HCT116 (cell line): Measurements from ENCODE around the gene ARL5A.

Experiments used
- EZH2 ChIP-seq: fragments of 200-600 bp; sonication (generic); IDR thresholded peaks from 2 replicates; pipeline ENCODE4 v1.6.1; 2017; ENCODE audit warnings: antibody characterized with exemption, mixed run types
- JUND ChIP-seq: IDR thresholded peaks from 2 replicates; pipeline ENCODE4 v1.6.1; 2012
- POLR2A ChIP-seq: IDR thresholded peaks from 2 replicates; pipeline ENCODE4 v1.7.0; 2011; ENCODE audit warnings: borderline replicate concordance; ENCODE audit not compliant: insufficient read depth, insufficient read length; ENCODE audit errors: extremely low read depth
- POLR2AphosphoS5 ChIP-seq: IDR thresholded peaks from 2 replicates; pipeline ENCODE4 v1.6.1; 2011; ENCODE audit warnings: mild to moderate bottlenecking, low read depth, low read length, moderate library complexity
- RAD21 ChIP-seq: IDR thresholded peaks from 2 replicates; pipeline ENCODE4 v1.6.1; 2012; ENCODE audit warnings: low read depth, mild to moderate bottlenecking
- YY1 ChIP-seq: IDR thresholded peaks from 2 replicates; pipeline ENCODE4 v1.6.1; 2011; ENCODE audit warnings: low read length, low read depth, moderate library complexity, mild to moderate bottlenecking; ENCODE audit not compliant: insufficient replicate concordance; ENCODE audit errors: extremely low read depth
- ZNF274 ChIP-seq: fragments of 200-500 bp; sonication (Bioruptor generic); IDR thresholded peaks from 2 replicates; pipeline ENCODE4 v1.6.1; 2014; ENCODE audit warnings: mild to moderate bottlenecking, low read depth, low read length, inconsistent platforms
- TF ChIP-seq, protein P1 (sequence below), 3 experiments: fragments of 200-600 bp in 1 of 3; sonication (generic) in 1 of 3; IDR thresholded peaks in 2 of 3; conservative IDR thresholded peaks in 1 of 3; 2 replicates each; pipeline ENCODE4 v1.5.1; 2012 to 2017; ENCODE audit warnings: low read depth in 2 of 3, low read length in 2 of 3, antibody characterized with exemption in 1 of 3, borderline replicate concordance in 1 of 3, control low read depth in 1 of 3, mild to moderate bottlenecking in 1 of 3, mixed read lengths in 1 of 3, mixed run types in 1 of 3, moderate library complexity in 1 of 3; ENCODE audit not compliant: insufficient read depth in 1 of 3
- TF ChIP-seq, protein P2 (sequence below): IDR thresholded peaks from 2 replicates; pipeline ENCODE4 v1.6.1; 2012
- TF ChIP-seq, protein P3 (sequence below): IDR thresholded peaks from 2 replicates; pipeline ENCODE4 v1.6.1; 2012

DNA sequence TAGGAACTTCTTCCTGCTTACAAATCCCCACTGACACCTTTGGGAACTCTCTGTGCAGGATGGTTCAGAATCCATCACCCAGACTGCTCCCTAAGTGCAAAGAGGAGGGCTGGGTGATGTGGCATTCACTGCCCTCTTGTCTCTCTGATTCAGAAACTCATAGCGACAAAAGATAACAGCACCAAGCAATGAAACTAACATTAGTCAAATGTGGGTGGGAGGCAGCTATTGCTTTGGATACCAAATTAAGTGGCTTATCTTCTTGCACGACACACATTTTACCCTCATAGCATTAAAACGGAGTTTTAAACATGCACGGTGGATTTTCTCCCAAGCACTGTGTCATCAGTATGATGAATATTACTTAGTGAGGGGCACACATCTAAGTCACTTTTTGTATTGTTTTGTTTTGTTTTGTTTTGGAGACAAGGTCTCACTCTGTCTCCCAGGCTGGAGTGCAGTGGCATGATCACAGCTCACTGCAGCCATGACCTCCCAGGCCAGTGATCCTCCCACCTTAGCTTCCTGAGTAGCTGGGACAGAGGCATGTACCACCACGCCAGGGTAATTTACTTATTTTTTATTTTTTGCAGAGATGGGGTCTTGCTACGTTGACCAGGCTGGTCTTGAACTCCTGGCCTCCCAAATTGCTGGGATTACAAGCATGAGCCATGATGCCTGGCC, 53.0 kb downstream of the ARL5A start:
- TF ChIP-seq POLR2A, result no peak
- TF ChIP-seq JUND, result no peak
- no peak for TF ChIP-seq ZNF274
- TF ChIP-seq, protein P1, sequence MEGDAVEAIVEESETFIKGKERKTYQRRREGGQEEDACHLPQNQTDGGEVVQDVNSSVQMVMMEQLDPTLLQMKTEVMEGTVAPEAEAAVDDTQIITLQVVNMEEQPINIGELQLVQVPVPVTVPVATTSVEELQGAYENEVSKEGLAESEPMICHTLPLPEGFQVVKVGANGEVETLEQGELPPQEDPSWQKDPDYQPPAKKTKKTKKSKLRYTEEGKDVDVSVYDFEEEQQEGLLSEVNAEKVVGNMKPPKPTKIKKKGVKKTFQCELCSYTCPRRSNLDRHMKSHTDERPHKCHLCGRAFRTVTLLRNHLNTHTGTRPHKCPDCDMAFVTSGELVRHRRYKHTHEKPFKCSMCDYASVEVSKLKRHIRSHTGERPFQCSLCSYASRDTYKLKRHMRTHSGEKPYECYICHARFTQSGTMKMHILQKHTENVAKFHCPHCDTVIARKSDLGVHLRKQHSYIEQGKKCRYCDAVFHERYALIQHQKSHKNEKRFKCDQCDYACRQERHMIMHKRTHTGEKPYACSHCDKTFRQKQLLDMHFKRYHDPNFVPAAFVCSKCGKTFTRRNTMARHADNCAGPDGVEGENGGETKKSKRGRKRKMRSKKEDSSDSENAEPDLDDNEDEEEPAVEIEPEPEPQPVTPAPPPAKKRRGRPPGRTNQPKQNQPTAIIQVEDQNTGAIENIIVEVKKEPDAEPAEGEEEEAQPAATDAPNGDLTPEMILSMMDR (IDR thresholded peaks at IDR 0.05 in 2 of 3, conservative IDR thresholded peaks at IDR 0.05 in 1 of 3; ENCODE audit: borderline replicate concordance in 1 of 3, insufficient read depth in 1 of 3, low read depth in 2 of 3, low read length in 2 of 3), result no peak
- TF ChIP-seq POLR2AphosphoS5, result no peak
- TF ChIP-seq EZH2, result no peak
- TF ChIP-seq, protein P2, sequence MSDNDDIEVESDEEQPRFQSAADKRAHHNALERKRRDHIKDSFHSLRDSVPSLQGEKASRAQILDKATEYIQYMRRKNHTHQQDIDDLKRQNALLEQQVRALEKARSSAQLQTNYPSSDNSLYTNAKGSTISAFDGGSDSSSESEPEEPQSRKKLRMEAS, result no peak
- no peak for TF ChIP-seq RAD21
- TF ChIP-seq, protein P3, sequence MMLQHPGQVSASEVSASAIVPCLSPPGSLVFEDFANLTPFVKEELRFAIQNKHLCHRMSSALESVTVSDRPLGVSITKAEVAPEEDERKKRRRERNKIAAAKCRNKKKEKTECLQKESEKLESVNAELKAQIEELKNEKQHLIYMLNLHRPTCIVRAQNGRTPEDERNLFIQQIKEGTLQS, result no peak
- TF ChIP-seq YY1, result no peak
